Endothelial cell of hepatic sinusoid (primary cell): ENCODE data around the gene ARHGAP45.
"Not testable (repeated sequence)": the region's sequence is repeated elsewhere in the genome, so short reads cannot be mapped to it uniquely, and the experiment has no call there.

ENCODE experiments used
- in situ Hi-C: cut with HindIII; loops from 2 replicates; pipeline ENCODE4 v1.10.0; 2017; ENCODE audit warnings: low sequenced_read_pairs

ARHGAP45 gene

GRCh38 chr19:1113030-1113985, 46.3 kb downstream of the ARHGAP45 start:
- in situ Hi-C loops: no loop called here

- in situ Hi-C loops: no loop called here
Measured at GRCh38 chr19:1113986-1114483, 47.1 kb downstream of the ARHGAP45 start.

- in situ Hi-C loops: not testable (repeated sequence)
Measured at GRCh38 chr19:1114728-1115127, 47.8 kb downstream of the ARHGAP45 start.

- in situ Hi-C loops: no loop called here
Measured at GRCh38 chr19:1115646-1116420, 48.9 kb downstream of the ARHGAP45 start.

GRCh38 chr19:1116726-1117581, 50.0 kb downstream of the ARHGAP45 start:
- in situ Hi-C loops: no loop called here

- in situ Hi-C loops: no loop called here
Measured at GRCh38 chr19:1117654-1118053, 50.7 kb downstream of the ARHGAP45 start.

- in situ Hi-C loops: no loop called here
Measured at GRCh38 chr19:1118999-1119398, 52.0 kb downstream of the ARHGAP45 start.

- in situ Hi-C loops: loop anchor here (10.0 kb wide), 1 partner anchor 145 kb away; the partner anchor contains the start of gene CIRBP
Measured at GRCh38 chr19:1119475-1120217, 52.7 kb downstream of the ARHGAP45 start.

GRCh38 chr19:1121395-1121794, 54.4 kb downstream of the ARHGAP45 start:
- in situ Hi-C loops: loop anchor here (10.0 kb wide), 1 partner anchor 143 kb away; the partner anchor contains the start of gene CIRBP

GRCh38 chr19:1122021-1122971, 55.3 kb downstream of the ARHGAP45 start:
- in situ Hi-C loops: loop anchor here (10.0 kb wide), 1 partner anchor 143 kb away; the partner anchor contains the start of gene CIRBP

- in situ Hi-C loops: loop anchor here (10.0 kb wide), 1 partner anchor 142 kb away; the partner anchor contains the start of gene CIRBP
Measured at GRCh38 chr19:1122972-1123363, 56.0 kb downstream of the ARHGAP45 start.

GRCh38 chr19:1123381-1123780, 56.4 kb downstream of the ARHGAP45 start:
- in situ Hi-C loops: loop anchor here (10.0 kb wide), 1 partner anchor 141 kb away; the partner anchor contains the start of gene CIRBP

GRCh38 chr19:1123885-1124677, 57.1 kb downstream of the ARHGAP45 start:
- in situ Hi-C loops: loop anchor here (10.0 kb wide), 1 partner anchor 141 kb away; the partner anchor contains the start of gene CIRBP

- in situ Hi-C loops: loop anchor here (10.0 kb wide), 1 partner anchor 139 kb away; the partner anchor contains the start of gene CIRBP
Measured at GRCh38 chr19:1125601-1126467, 58.9 kb downstream of the ARHGAP45 start.

- in situ Hi-C loops: loop anchor here (10.0 kb wide), 1 partner anchor 138 kb away; the partner anchor contains the start of gene CIRBP
Measured at GRCh38 chr19:1126984-1127760, 60.2 kb downstream of the ARHGAP45 start.
